Ovary (tissue), 9 donors: ENCODE results near the gene CAPN15. TPM values are rescaled to one million over a fixed set of nuclear protein-coding genes. Genes with fewer than 3 reads are reported as not detected.

Experiments
- DNase-seq, 5 donors: peaks; one replicate each; pipeline ENCODE4 v3.0.0-alpha.2; 2019 to 2020
- H3K27ac ChIP-seq, 2 donors: fragments of 200-600 bp; one replicate each; pipeline versions ENCODE4 v1.5.1 to v1.8.0; 2019 to 2022
- H3K27me3 ChIP-seq: fragments of 200-600 bp; one replicate; pipeline ENCODE4 v1.8.0; 2022
- H3K36me3 ChIP-seq: fragments of 200-600 bp; sonication (generic); one replicate; pipeline ENCODE4 v1.5.1; 2019
- H3K4me1 ChIP-seq: one replicate; pipeline ENCODE4 v1.8.1; 2013; ENCODE audit warnings: mild to moderate bottlenecking, moderate library complexity; ENCODE audit not compliant: insufficient read depth
- H3K4me3 ChIP-seq: fragments of 200-600 bp; sonication (generic); one replicate; pipeline ENCODE4 v1.5.1; 2017
- H3K9me3 ChIP-seq, 2 donors: fragments of 200-600 bp in 1 of 2; sonication (generic) in 1 of 2; one replicate each; pipeline versions ENCODE4 v1.5.1 to v1.8.1; 2013 to 2019; ENCODE audit warnings: mild to moderate bottlenecking in 1 of 2, moderate library complexity in 1 of 2
- CTCF ChIP-seq, 3 donors: fragments of 450-650 bp in 2 of 3; fragments of 200-600 bp in 1 of 3; IDR thresholded peaks; one replicate each; pipeline versions ENCODE4 v1.5.1 to v1.8.0; 2016 to 2022; ENCODE audit warnings: antibody characterized with exemption in 3 of 3, mild to moderate bottlenecking in 1 of 3
- EP300 ChIP-seq: sonication (generic); formaldehyde crosslinking; IDR thresholded peaks from one replicate; pipeline ENCODE4 v1.6.1; 2017; ENCODE audit warnings: antibody characterized with exemption
- POLR2A ChIP-seq: fragments of 450-650 bp; IDR thresholded peaks from one replicate; pipeline ENCODE4 v1.6.1; 2017; ENCODE audit warnings: antibody characterized with exemption, mild to moderate bottlenecking, moderate library complexity
- WGBS, 3 donors: extraction: QIAGEN DNeasy Blood & Tissue Kit in 1 of 3; methylation state at CpG; one replicate each; pipeline versions ENCODE4 v1.1.5 to v1.1.7; 2013 to 2017; 5-methylcytosine and 5-hydroxymethylcytosine counted together
- intact Hi-C, 4 donors: fragments of 100-400 bp; cut with DNase I; formaldehyde crosslinking; loops; one replicate each; pipeline versions ENCODE4 v1.11.0 to v1.15.1; 2022 to 2023
- polyA plus RNA-seq, 2 donors: library from polyadenylated mRNA; stranded (reverse); fragments of 200-250 nt in 1 of 2; fragments of 350-450 nt in 1 of 2; fragmentation: Illumina TruSeq in 1 of 2; extraction: RNeasy Lipid Tissue Mini Kit (QIAGEN cat#74804) in 1 of 2; gene quantifications; one replicate each; pipeline ENCODE4 v1.2.3, GENCODE V29; 2013 to 2014
- total RNA-seq, 7 donors: library from RNA; depleted of rRNA in 2 of 7; stranded (reverse); fragments of >200 nt in 2 of 7; fragmentation: NEBNext Ultra II Directional in 3 of 7; extraction: Animal tissue kit (Norgen Biotek cat#: 25700) in 3 of 7; gene quantifications; one replicate each; pipeline versions ENCODE4 v1.1.0 to v1.2.4, GENCODE V29; 2016 to 2023
- donor health status: DM: no; HTN: no; CAD: no; lungs with moderate emphysema.
- donor health status: DM: no; HTN: no; CAD: no.
- donor health status: Bipolar disorder and iron deficiency.
- donor health status: DM: yes; HTN: yes; CAD: no.
- donor health status: DM: no; HTN: no; CAD: no.
- donor health status: DM: yes; HTN: yes; CAD: no.

CAPN15 gene
- total and polyA plus RNA-seq, 9 donors, result 1.6 to 38.9 (median 25.0) TPM

- intact Hi-C loops, result no loop called here
- Histone ChIP-seq H3K27ac (no peak within 1 kb of the TSS), H3K9me3 (no peaks in the 10 kb centered on the region), H3K4me1 (peaks cover 4% of the 10 kb centered on the region), H3K27me3 (peaks cover 3% of the 10 kb centered on the region), H3K36me3 (no peaks in the 10 kb centered on the region), H3K4me3 (no peak within 1 kb of the TSS)
- TF ChIP-seq CTCF (IDR thresholded peaks at IDR 0.05), result no peak
- TF ChIP-seq POLR2A, result no peak
- TF ChIP-seq EP300, result no peak
- 1 to 5% (median 1%) methylated on average over 8 to 83 of the region's 84 CpGs for WGBS, 3 donors
- no peak for DNase-seq
These were observed 32.7 kb downstream of the CAPN15 start, which contains the start of gene PRR35 for GRCh38 chr16:560204-560700. PRR35 (plus strand) TSS chr16:560394; CDS start chr16:563295, 2,901 bp downstream.

- Histone ChIP-seq H3K4me3 (no peak overlapping the region), H3K27me3 (peaks cover 3% of the 10 kb centered on the region)
- TF ChIP-seq CTCF (IDR thresholded peaks at IDR 0.05) (no peak), POLR2A (no peak), EP300 (no peak)
These were observed 33.3 kb downstream of the CAPN15 start for GRCh38 chr16:560701-561412.

GRCh38 chr16:561413-561794 is 33.9 kb downstream of the CAPN15 start:
- Histone ChIP-seq H3K9me3 (no peaks in the 10 kb centered on the region), H3K27me3 (peaks cover 3% of the 10 kb centered on the region), H3K4me3 (no peak overlapping the region), H3K4me1 (peaks cover 13% of the 10 kb centered on the region), H3K36me3 (no peaks in the 10 kb centered on the region), H3K27ac (no peak overlapping the region)
- intact Hi-C loops, result no loop called here
- DNase-seq, result no peak
- TF ChIP-seq CTCF (IDR thresholded peaks at IDR 0.05) (no peak), EP300 (no peak), POLR2A (no peak)
- 64 to 79% (median 74%) methylated on average over 8 to 15 of the region's 15 CpGs for WGBS, 3 donors

More at GRCh38 chr16:560701-561412, 33.3 kb downstream of the CAPN15 start:
- intact Hi-C loops, result no loop called here
- H3K27ac ChIP-seq, result no peak overlapping the region
- H3K9me3 ChIP-seq, result no peaks in the 10 kb centered on the region
- WGBS, 3 donors, result 17 to 40% (median 37%) methylated on average over 19 to 54 of the region's 54 CpGs
- H3K36me3 ChIP-seq, result no peaks in the 10 kb centered on the region
- H3K4me1 ChIP-seq, result peaks cover 9% of the 10 kb centered on the region
- no peak for DNase-seq

GRCh38 chr16:561957-562938 is 34.7 kb downstream of the CAPN15 start:
- Histone ChIP-seq H3K4me1 (peaks cover 20% of the 10 kb centered on the region), H3K4me3 (no peak overlapping the region), H3K9me3 (no peaks in the 10 kb centered on the region), H3K27me3 (peaks cover 3% of the 10 kb centered on the region), H3K27ac (no peak overlapping the region), H3K36me3 (no peaks in the 10 kb centered on the region)
- 82 to 86% (median 86%) methylated on average over 41 to 43 of the region's 43 CpGs for WGBS, 3 donors
- intact Hi-C loops, result no loop called here
- TF ChIP-seq EP300 (no peak), POLR2A (no peak), CTCF (IDR thresholded peaks at IDR 0.05) (no peak)
- no peak for DNase-seq
